NCI-H1694 treated with DMSO at 0.1 percent for 48 hours (cell line): ENCODE measurements around the gene MRPL51.

ENCODE experiments used
- DNase-seq: peaks from one replicate; lab custom pipeline; 2025; lab: John Stamatoyannopoulos, UW

MRPL51 gene

GRCh38 chr12:6461401-6462233 lies 31.4 kb downstream of the MRPL51 start:
- no peak for DNase-seq

- no peak for DNase-seq
Measured at GRCh38 chr12:6460751-6461371, 32.2 kb downstream of the MRPL51 start.

- no peak for DNase-seq
Measured at GRCh38 chr12:6459004-6459337, 34.1 kb downstream of the MRPL51 start.

GRCh38 chr12:6458281-6459003 lies 34.6 kb downstream of the MRPL51 start:
- DNase-seq, result no peak

GRCh38 chr12:6457220-6457945 lies 35.7 kb downstream of the MRPL51 start:
- DNase-seq, result no peak

GRCh38 chr12:6452944-6453630 lies 40.0 kb downstream of the MRPL51 start:
- DNase-seq, result no peak

GRCh38 chr12:6452245-6452943 lies 40.7 kb downstream of the MRPL51 start:
- no peak for DNase-seq

GRCh38 chr12:6451348-6452244 lies 41.5 kb downstream of the MRPL51 start, which contains the start of gene TAPBPL:
Gene TAPBPL, plus strand, starts transcription at chr12:6452042. Its CDS starts 207 bp downstream, at chr12:6452249.
- peak; percentile 97 for DNase-seq

- no peak for DNase-seq
Measured at GRCh38 chr12:6450869-6451347, 42.2 kb downstream of the MRPL51 start.

GRCh38 chr12:6450091-6450868 lies 42.8 kb downstream of the MRPL51 start:
- no peak for DNase-seq

GRCh38 chr12:6444704-6445688 lies 48.1 kb downstream of the MRPL51 start, which contains the start of gene CD27:
Gene CD27, plus strand, starts transcription at chr12:6444955. Its CDS starts 141 bp downstream, at chr12:6445096.
- DNase-seq, result no peak

GRCh38 chr12:6444031-6444430 lies 49.0 kb downstream of the MRPL51 start:
- no peak for DNase-seq

- no peak for DNase-seq
Measured at GRCh38 chr12:6443361-6443983, 49.6 kb downstream of the MRPL51 start.

GRCh38 chr12:6442836-6443235 lies 50.2 kb downstream of the MRPL51 start:
- DNase-seq, result no peak
